ENCODE results near the gene METTL13. TPM values are rescaled to one million over a fixed set of nuclear protein-coding genes. Genes with fewer than 3 reads are reported as not detected.

The METTL13 gene
- polyA plus RNA-seq, 6 donors from 2014 or later = 21.7 to 33.3 (median 28.0) TPM

- Mint-ChIP-seq H3K4me3 (peak overlapping the region in 6 of 8 donors; percentile 26 to 73 (median 45)), H3K27me3 (no peaks in the 10 kb centered on the region), H3K36me3 (peaks cover 35 to 36% of the 10 kb centered on the region in 2 donors), H3K27ac (peak overlapping the region in 1 of 6 donors; percentile 63), H3K9me3 (peaks cover 0 to 3% (median 0%) of the 10 kb centered on the region in 7 donors), H3K4me1 (peaks cover 40 to 50% (median 47%) of the 10 kb centered on the region in 3 donors)
- DNase-seq (no peak), ATAC-seq (ENCODE audit: low read depth in 2 of 2) (no peak)
Measured at GRCh38 chr1:171784784-171785183, 3.3 kb downstream of the METTL13 start.

GRCh38 chr1:171785766-171786165 is 4.3 kb downstream of the METTL13 start:
- Mint-ChIP-seq H3K4me1 (peaks cover 38 to 50% (median 45%) of the 10 kb centered on the region in 3 donors), H3K27me3 (no peaks in the 10 kb centered on the region), H3K27ac (no peak overlapping the region), H3K9me3 (peaks cover 0 to 3% (median 0%) of the 10 kb centered on the region in 7 donors), H3K36me3 (peaks cover 41% of the 10 kb centered on the region in 2 donors), H3K4me3 (peak overlapping the region in 2 of 8 donors; percentile 57 to 73)
- DNase-seq (no peak), ATAC-seq (ENCODE audit: low read depth in 2 of 2) (no peak)

- Mint-ChIP-seq H3K36me3 (peaks cover 39 to 44% of the 10 kb centered on the region in 2 donors), H3K9me3 (peaks cover 0 to 3% (median 0%) of the 10 kb centered on the region in 7 donors), H3K27ac (no peak overlapping the region), H3K4me1 (peaks cover 37 to 42% (median 39%) of the 10 kb centered on the region in 3 donors), H3K4me3 (peak overlapping the region in 1 of 8 donors; percentile 47), H3K27me3 (no peaks in the 10 kb centered on the region)
- no peak for DNase-seq
- ATAC-seq (ENCODE audit: low read depth in 2 of 2) = no peak
Measured at GRCh38 chr1:171786534-171786933, 5.1 kb downstream of the METTL13 start.

GRCh38 chr1:171787686-171788480 is 6.4 kb downstream of the METTL13 start:
- Mint-ChIP-seq H3K4me1 (peaks cover 25 to 29% (median 29%) of the 10 kb centered on the region in 3 donors), H3K9me3 (no peaks in the 10 kb centered on the region), H3K36me3 (peaks cover 37 to 51% of the 10 kb centered on the region in 2 donors), H3K4me3 (peak overlapping the region in 1 of 8 donors; percentile 4), H3K27me3 (no peaks in the 10 kb centered on the region), H3K27ac (no peak overlapping the region)
- DNase-seq (no peak), ATAC-seq (ENCODE audit: low read depth in 2 of 2) (no peak)

- H3K4me3 Mint-ChIP-seq = peak overlapping the region in 1 of 8 donors; percentile 24
- DNase-seq (no peak), ATAC-seq (ENCODE audit: low read depth in 2 of 2) (no peak)
- H3K9me3 Mint-ChIP-seq = no peaks in the 10 kb centered on the region
- peaks cover 18 to 21% (median 20%) of the 10 kb centered on the region in 3 donors for H3K4me1 Mint-ChIP-seq
- H3K27ac Mint-ChIP-seq = no peak overlapping the region
- H3K27me3 Mint-ChIP-seq = no peaks in the 10 kb centered on the region
- peaks cover 37 to 54% of the 10 kb centered on the region in 2 donors for H3K36me3 Mint-ChIP-seq
Measured at GRCh38 chr1:171788696-171789095, 7.2 kb downstream of the METTL13 start.

- Mint-ChIP-seq H3K27ac (peak overlapping the region in 1 of 6 donors; percentile 16), H3K4me3 (no peak overlapping the region), H3K9me3 (no peaks in the 10 kb centered on the region), H3K4me1 (peaks cover 6 to 10% (median 7%) of the 10 kb centered on the region in 3 donors), H3K36me3 (peaks cover 46 to 63% of the 10 kb centered on the region in 2 donors), H3K27me3 (no peaks in the 10 kb centered on the region)
- DNase-seq = no peak
- ATAC-seq (ENCODE audit: low read depth in 2 of 2) = no peak
Measured at GRCh38 chr1:171790318-171790717, 8.9 kb downstream of the METTL13 start.

- no peak for ATAC-seq (ENCODE audit: low read depth in 2 of 2)
- no peak for DNase-seq
- Mint-ChIP-seq H3K27ac (peak overlapping the region in 1 of 6 donors; percentile 82), H3K36me3 (peaks cover 46 to 71% of the 10 kb centered on the region in 2 donors), H3K9me3 (no peaks in the 10 kb centered on the region), H3K27me3 (no peaks in the 10 kb centered on the region), H3K4me3 (no peak overlapping the region), H3K4me1 (peaks cover 3 to 7% (median 4%) of the 10 kb centered on the region in 3 donors)
Measured at GRCh38 chr1:171792656-171793369, 11.4 kb downstream of the METTL13 start.

- H3K4me1 Mint-ChIP-seq = peaks cover 4 to 7% (median 5%) of the 10 kb centered on the region in 3 donors
- no peak overlapping the region for H3K4me3 Mint-ChIP-seq
- ATAC-seq (ENCODE audit: low read depth in 2 of 2) (no peak), DNase-seq (no peak)
- peak overlapping the region in 2 of 6 donors; percentile 30 to 60 for H3K27ac Mint-ChIP-seq
- peaks cover 41 to 74% of the 10 kb centered on the region in 2 donors for H3K36me3 Mint-ChIP-seq
- H3K27me3 Mint-ChIP-seq = no peaks in the 10 kb centered on the region
- H3K9me3 Mint-ChIP-seq = no peaks in the 10 kb centered on the region
Measured at GRCh38 chr1:171793636-171794035, 12.2 kb downstream of the METTL13 start.

- peaks cover 4 to 7% (median 5%) of the 10 kb centered on the region in 3 donors for H3K4me1 Mint-ChIP-seq
- no peak overlapping the region for H3K4me3 Mint-ChIP-seq
- peak overlapping the region in 3 of 6 donors; percentile 38 to 60 (median 49) for H3K27ac Mint-ChIP-seq
- DNase-seq = no peak
- no peaks in the 10 kb centered on the region for H3K27me3 Mint-ChIP-seq
- H3K9me3 Mint-ChIP-seq = no peaks in the 10 kb centered on the region
- ATAC-seq (ENCODE audit: low read depth in 2 of 2) = no peak
- H3K36me3 Mint-ChIP-seq = peaks cover 37 to 75% of the 10 kb centered on the region in 2 donors
Measured at GRCh38 chr1:171794085-171794484, 12.6 kb downstream of the METTL13 start.

- ATAC-seq (ENCODE audit: low read depth in 2 of 2) (no peak), DNase-seq (no peak)
- Mint-ChIP-seq H3K9me3 (no peaks in the 10 kb centered on the region), H3K36me3 (peaks cover 24 to 56% of the 10 kb centered on the region in 2 donors), H3K27ac (peak overlapping the region in 1 of 6 donors; percentile 92), H3K27me3 (no peaks in the 10 kb centered on the region), H3K4me3 (no peak overlapping the region), H3K4me1 (peaks cover 3 to 5% (median 4%) of the 10 kb centered on the region in 3 donors)
Measured at GRCh38 chr1:171796592-171796991, 15.1 kb downstream of the METTL13 start.

GRCh38 chr1:171798311-171798710 is 16.9 kb downstream of the METTL13 start:
- DNase-seq (no peak), ATAC-seq (ENCODE audit: low read depth in 2 of 2) (no peak)
- peaks cover 3 to 5% (median 4%) of the 10 kb centered on the region in 3 donors for H3K4me1 Mint-ChIP-seq
- H3K9me3 Mint-ChIP-seq = no peaks in the 10 kb centered on the region
- H3K4me3 Mint-ChIP-seq = no peak overlapping the region
- H3K36me3 Mint-ChIP-seq = peaks cover 24 to 46% of the 10 kb centered on the region in 2 donors
- peak overlapping the region in 1 of 6 donors; percentile 79 for H3K27ac Mint-ChIP-seq
- no peaks in the 10 kb centered on the region for H3K27me3 Mint-ChIP-seq

GRCh38 chr1:171798765-171799164 is 17.3 kb downstream of the METTL13 start:
- no peaks in the 10 kb centered on the region for H3K27me3 Mint-ChIP-seq
- DNase-seq (no peak), ATAC-seq (ENCODE audit: low read depth in 2 of 2) (no peak)
- H3K27ac Mint-ChIP-seq = peak overlapping the region in 2 of 6 donors; percentile 49 to 79
- no peak overlapping the region for H3K4me3 Mint-ChIP-seq
- no peaks in the 10 kb centered on the region for H3K9me3 Mint-ChIP-seq
- peaks cover 23 to 42% of the 10 kb centered on the region in 2 donors for H3K36me3 Mint-ChIP-seq
- peaks cover 3 to 5% (median 4%) of the 10 kb centered on the region in 3 donors for H3K4me1 Mint-ChIP-seq

GRCh38 chr1:171799166-171799565 is 17.7 kb downstream of the METTL13 start:
- Mint-ChIP-seq H3K27ac (peak overlapping the region in 1 of 6 donors; percentile 49), H3K36me3 (peaks cover 19 to 38% of the 10 kb centered on the region in 2 donors), H3K9me3 (no peaks in the 10 kb centered on the region), H3K27me3 (no peaks in the 10 kb centered on the region), H3K4me1 (peaks cover 3 to 5% (median 4%) of the 10 kb centered on the region in 3 donors), H3K4me3 (no peak overlapping the region)
- ATAC-seq (ENCODE audit: low read depth in 2 of 2) (no peak), DNase-seq (no peak)
